Stimulated activated CD4-positive, alpha-beta T cell treated with anti-CD3 and anti-CD28 coated beads, Interleukin-4, amount 100 ng/mL, for 24 hours (primary cell): Measurements from ENCODE around the gene SULT1C3.

Experiments
- DNase-seq: peaks from one replicate; pipeline ENCODE4 v3.0.0-alpha.2; 2020

The SULT1C3 gene

DNA sequence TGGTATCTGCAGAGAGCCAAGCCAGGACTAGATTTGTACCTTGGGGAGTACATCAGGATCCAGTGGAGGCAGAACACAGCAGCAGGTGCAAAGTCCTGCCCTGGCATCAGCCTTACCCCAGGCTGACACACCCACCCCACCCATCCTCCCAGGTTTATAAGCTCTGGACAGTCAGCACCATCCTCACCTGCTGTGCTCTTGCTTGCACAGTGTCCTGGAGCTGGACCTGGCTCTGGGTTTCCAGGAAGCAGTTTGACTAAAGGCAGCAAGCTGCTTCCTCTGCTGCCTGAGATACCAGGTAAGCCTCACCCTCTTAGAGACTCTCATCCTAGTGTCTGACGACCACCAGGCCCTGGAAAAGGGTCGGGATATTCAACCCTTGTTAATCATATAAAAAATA, at the start of gene SULT1C3:
TSS of gene SULT1C3 (plus strand) at position 183 of the 400 bp plus-strand sequence. CDS start 7,227 bp downstream, outside the sequence.
- DNase-seq = no peak

DNA sequence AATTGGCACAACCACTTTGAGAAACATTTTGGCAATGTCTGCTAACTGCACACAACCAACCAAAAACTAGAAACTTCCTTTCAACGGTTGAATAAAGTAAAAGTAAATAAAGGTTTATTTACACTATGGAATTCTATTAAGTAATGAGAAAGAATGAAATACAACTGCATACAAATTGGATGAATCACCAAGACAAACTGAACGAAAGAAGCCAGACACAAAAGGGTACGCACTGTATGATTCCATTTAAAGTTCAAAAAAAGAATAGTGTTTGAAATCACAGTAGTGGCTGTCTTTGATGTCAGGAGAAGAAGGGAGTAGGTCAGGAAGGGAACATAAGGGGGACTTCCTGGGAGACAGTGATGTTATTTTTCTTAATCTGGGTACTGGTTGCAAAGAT, 46.5 kb upstream of the SULT1C3 start:
- DNase-seq = no peak

DNA sequence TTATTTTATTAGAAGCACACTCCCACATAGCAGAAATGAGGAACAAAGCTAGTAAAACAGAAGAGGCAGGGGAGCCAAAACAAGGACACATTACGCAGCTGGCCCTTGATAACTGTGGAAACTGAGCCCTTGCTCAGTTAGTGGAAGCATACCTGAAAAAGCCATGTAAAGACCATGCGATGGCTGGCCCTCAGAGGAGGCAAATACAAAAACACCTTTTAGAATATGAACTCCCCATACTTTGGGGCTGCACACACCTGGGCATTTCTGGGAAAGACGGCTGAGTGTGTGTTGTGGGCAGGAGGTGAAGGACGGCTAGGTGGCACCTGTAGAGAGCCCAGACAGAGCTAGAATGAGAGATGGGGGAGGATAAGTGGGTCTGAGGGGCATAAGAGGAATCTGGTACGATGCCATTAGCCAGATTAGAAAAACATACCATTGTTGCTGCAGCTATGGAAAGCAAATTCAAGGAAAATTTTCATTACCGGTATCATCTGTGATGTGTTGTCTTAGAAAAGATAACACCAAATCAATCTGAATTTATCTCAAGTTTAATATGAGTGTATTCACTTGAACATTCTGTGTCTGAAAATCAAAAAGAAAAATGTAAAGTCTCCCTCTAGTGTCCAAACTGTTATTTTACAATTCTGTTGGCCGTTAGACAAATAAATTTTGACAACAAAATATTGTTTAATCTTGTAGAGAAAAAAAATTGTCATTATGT, 45.2 kb upstream of the SULT1C3 start:
- no peak for DNase-seq

- DNase-seq = no peak
Measured at GRCh38 chr2:108195133-108195439, 44.7 kb upstream of the SULT1C3 start.

- no peak for DNase-seq
Measured at GRCh38 chr2:108199726-108200125, 40.0 kb upstream of the SULT1C3 start.

GRCh38 chr2:108200569-108200968, 39.2 kb upstream of the SULT1C3 start:
- DNase-seq = no peak

DNA sequence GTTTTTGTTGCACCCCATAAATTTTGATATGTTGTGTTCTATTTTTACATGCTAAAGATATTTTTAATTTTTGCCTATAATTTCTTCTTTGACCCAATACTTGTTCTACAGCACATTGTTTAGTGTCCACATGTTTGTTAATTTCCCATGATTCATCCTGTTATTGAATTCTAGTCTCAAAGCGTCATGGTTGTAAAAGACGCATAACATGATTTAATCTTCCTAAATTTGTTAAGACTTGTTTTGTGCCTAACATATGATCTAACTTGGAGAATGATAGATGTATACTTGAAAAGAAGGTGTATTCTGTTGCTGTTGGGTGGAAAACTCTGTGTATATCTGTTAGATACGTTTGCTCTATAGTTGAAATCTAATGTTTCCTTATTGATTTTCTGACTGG, 27.1 kb upstream of the SULT1C3 start:
- no peak for DNase-seq

- no peak for DNase-seq
Measured at GRCh38 chr2:108215794-108216211, 24.0 kb upstream of the SULT1C3 start.

DNA sequence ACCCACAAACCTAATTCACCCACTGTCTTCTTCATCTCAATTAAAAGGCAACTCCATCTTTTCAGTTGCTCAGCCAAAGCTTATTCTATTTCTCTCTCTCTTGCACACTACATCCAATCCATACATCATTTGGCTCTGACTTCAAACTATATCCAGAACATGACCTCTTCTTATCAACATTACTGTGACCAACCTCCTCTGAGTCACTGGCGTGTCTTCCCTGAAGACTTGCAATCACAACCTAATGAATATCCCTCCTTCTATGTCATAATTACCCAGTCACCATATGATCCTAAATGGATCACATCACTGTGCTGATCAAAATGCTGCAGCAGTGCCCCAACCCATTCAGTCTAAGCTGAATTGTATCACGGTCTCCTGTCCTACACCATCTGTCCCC, 22.6 kb upstream of the SULT1C3 start:
- DNase-seq = no peak

DNA sequence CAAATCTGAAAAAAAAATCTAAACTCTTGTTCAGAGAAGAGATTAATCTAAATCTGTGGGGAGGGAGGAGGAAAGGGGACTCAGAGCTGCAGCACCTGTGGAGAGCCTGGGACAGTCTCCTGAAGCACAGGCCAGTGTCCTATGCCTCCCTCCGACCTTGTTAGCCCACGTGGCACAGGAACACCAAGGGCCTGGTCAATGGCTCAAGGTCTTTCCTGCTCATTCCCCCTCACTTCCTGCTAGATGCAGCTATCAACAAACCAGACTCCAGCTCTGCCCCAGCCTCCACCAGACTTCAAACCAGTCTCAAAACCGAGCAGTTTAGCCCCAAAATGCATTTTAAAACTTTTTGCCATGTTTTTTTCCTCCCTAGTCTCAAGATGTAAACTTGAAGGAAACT, 20.1 kb upstream of the SULT1C3 start:
- DNase-seq = no peak

DNA sequence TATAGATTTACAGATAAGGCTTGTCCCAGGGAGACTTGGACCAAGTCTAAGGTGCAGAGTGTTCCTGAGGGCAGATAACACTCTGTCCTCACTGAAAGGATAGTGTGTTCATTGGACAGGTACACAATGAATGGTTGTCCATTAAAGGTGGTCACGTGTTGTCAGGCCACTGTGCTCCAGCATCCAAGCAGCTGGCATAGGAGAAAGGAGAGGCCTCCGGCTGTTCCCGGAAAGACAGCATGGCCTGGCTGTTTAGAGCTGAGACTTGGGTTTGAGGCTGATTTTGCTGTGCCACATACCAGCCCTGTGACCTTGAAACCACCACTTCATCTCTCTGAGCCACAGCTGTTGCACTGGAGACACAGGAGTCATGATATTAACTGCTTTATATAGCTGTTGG, 19.6 kb upstream of the SULT1C3 start:
- DNase-seq = no peak

DNA sequence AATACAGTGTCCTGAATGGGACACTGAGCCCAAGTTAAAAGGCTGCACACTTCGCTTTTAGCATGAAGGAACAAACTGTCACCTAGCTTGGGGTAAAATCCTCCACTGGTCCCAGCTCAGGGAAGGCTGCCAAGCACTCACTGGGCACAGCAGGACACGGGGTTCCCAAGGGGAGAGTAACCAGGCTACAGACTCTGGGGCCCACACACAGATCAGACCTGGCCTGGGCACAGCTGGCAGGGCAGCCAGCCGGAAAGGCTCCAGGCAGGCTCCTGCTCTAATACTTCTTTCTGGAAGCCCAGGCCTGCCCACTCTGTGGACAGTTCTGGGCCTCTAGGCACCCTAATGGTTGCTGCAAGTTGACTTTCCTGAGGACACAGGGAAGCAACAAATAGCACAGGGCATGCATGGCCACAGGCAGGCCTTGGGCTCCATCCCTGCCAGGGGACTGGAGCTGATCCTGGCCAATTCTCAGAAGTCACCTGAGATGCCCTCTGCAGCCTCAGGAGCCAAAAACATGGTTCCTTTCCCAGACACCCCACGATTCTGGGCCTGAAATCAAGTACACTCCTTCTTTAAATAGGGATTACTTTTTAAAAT, 18.7 kb upstream of the SULT1C3 start:
- no peak for DNase-seq

- DNase-seq = no peak
Measured at GRCh38 chr2:108222261-108222660, 17.5 kb upstream of the SULT1C3 start.

- DNase-seq = no peak
Measured at GRCh38 chr2:108223573-108223972, 16.2 kb upstream of the SULT1C3 start.

DNA sequence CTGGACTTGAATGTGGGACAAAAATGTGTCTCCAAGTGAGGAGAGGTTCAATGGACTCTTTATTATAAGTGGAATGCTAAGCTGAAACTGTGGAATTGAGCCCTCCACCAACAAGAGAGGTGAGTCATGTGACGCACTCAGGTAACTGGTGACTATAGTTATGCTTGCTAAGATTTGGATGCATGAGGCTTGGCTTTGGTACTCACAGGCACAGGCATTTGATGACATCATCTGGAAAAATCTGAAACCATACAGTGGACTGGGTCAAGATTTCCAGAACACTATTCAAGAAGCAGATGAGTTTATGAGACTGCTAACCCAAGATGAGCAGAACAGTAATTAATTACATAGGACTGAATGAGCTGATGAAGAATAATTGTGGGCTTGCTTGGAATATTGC, 15.7 kb upstream of the SULT1C3 start:
- no peak for DNase-seq

- DNase-seq = no peak
Measured at GRCh38 chr2:108226564-108226963, 13.2 kb upstream of the SULT1C3 start.

DNA sequence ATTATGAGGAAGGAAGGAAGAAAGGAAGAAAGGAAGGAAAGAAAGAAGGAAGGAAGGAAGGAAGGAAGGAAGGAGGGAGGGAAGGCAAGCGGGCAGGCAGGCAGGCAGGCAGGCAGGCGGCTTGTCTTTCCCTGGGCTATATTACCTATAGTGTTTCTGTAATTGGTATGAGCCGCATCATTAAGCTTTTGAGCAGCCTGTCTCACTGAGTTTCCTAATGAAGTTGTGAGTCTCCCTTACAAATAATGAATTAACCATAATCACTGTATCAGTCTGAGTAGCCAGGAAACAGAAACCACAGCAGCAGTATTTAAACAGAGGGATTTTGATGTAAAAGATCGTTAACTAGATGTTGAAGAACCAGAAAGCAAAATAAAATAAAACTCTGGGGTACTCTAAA, 11.8 kb upstream of the SULT1C3 start:
- DNase-seq = no peak

- no peak for DNase-seq
Measured at GRCh38 chr2:108228537-108228936, 11.2 kb upstream of the SULT1C3 start.

GRCh38 chr2:108229875-108230274, 9.9 kb upstream of the SULT1C3 start:
- no peak for DNase-seq

DNA sequence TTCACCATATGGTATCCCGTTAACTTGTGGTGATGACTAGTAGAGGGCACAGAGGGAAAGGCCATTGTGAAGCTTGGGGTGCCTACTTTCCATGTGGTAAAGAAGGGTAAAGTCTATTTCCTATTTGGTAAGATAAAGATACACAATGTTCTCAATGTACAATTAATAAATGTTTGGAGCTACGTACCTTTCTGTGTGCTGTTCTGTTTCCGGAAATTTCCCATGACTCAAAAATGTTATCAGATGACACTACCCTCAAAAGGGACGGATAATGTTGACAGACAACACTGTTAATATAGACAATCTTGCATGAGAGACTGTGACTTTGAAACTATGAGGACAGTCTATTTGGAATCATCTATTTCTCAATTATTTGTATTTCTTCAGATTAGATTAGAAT, 4.2 kb upstream of the SULT1C3 start:
- no peak for DNase-seq

GRCh38 chr2:108236676-108237335, 3.0 kb upstream of the SULT1C3 start:
- no peak for DNase-seq

- DNase-seq = no peak
Measured at GRCh38 chr2:108240966-108241365, 1.2 kb downstream of the SULT1C3 start.

DNA sequence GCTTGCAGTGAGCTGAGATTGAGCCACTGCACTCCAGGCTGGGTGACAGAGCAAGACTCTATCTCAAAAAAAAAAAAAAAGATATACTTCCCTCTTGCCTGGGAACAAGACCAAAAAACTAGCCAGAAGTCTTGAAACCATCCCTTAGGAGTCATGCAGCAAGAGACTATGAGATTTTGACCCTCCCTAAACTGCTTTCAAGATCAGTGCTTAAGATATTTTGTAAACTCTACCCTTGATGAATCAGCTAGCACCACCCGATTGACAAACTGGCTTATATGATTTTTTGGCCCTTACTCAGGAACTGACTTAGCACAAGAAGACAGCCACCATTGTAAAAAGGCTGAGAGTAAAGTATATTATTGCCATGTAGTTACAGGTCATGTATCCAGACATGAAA, 3.8 kb downstream of the SULT1C3 start:
- DNase-seq = no peak

DNA sequence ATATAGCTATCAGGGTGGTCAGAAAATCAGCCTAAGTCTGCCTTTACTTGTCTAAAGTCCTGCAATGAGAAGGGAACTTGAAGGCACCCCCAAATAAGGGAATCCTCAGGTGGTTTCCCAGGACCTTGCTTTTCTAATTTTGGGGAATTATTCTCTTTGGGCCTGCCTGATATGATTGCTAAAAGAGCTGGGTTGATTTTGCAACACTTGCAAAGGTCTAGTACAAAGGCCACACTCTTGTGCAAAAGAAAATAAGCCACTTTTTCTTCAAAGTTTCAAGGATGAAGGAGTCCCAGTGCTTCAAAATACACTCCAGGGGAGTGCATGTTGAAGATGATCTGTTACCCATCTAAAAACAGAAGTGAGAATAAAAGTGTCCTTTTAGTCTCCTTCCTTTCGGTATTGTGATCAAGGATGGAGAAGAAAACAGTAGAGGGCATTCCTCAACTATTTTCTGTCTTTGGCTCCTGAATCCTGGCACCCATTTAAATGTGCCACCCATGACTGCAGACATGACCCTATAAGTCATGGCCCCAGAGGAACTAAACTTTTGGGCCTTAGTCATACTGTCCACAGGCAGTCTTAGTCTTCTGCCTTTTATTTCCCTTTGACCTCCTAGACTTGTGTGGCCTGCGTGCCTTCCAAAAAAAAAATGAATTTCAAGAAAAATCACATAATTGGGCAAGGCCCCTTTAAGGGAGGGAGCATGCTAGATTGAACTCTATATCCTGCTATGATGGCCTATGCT, 5.1 kb downstream of the SULT1C3 start:
- no peak for DNase-seq
